GM19438 (cell line): ENCODE results near the gene ACSBG1.

Source experiments
- ATAC-seq: cut with Tn5 transposase; IDR thresholded peaks from one replicate; pipeline ENCODE4 v1.9.1; 2021; ENCODE audit warnings: low read depth; ENCODE audit not compliant: unreplicated experiment

ACSBG1 gene

DNA sequence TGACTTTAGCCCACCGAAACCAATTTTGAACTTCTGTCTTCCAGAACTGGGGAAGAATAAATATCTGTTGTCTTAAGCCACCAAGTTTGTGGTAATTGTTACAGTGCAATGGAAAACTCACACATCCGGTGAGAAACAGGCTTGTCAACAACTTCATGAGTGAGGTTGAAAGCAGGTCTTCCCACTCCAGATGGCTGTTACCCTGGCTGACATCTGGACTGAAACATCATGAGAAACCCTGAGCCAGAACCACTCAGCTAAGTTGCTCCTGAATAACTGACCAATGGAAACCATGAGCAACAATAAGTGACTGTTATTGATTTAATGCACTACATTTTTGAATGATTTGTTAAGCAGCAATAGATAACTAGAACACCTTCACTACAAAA, 10.3 kb downstream of the ACSBG1 start:
- ATAC-seq = no peak

DNA sequence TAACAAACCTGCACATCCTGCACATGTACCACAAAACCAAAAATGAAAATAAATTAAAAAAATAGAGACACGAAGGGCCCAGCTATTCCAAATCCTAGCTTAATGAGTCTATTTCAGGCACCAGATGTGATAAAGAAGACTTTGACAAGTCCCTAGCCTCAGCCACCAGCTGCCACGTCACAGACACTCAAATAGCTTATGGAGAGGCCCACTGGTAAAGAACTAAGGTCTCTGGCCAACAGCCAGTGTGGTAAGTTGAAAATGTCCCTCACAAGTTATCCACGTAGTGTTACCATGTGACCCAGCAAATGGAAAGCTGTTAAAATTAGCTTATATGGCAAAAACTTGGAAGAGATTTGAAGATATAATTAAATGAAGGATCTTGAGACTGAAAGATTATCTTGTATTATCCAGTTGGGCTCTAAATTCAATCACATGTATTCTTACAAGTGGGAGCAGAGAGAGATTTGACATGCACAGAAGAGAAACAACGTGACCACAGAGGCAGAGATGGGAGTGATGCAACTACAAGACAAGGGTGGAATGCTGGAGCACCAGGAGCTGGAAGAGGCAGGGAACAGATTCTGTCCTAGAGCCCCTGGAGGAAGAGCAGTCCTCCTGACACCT, 10.9 kb downstream of the ACSBG1 start:
- ATAC-seq = no peak

DNA sequence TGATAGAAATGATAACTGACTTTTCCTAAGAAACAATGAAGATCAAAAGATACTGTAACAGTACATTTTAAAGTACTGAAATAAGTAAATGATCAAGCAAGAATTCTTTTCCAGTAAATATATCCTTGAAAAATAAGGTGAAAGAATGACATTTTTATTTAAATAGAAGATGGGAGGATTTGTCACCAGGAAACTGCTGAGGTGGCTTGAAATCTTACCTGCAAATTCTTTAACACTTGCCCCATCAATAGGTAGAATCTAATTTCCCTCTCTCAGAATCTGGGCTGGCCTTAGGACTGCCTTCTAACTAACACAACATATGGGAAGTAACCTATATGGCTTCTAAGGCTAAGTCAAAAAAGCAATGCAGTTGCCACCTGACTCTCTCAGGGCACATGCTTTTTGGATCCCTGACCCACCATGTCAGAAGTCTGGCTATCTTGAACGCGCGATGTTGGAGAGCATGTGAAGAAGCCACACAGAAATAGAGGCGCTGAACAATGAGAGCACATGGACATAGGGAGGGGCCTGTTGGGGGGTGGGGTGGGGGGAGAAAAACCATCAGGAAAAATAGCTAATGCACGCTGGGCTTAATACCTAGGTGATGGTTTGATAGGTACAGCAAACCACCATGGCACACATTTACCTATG, 11.5 kb downstream of the ACSBG1 start:
- no peak for ATAC-seq

DNA sequence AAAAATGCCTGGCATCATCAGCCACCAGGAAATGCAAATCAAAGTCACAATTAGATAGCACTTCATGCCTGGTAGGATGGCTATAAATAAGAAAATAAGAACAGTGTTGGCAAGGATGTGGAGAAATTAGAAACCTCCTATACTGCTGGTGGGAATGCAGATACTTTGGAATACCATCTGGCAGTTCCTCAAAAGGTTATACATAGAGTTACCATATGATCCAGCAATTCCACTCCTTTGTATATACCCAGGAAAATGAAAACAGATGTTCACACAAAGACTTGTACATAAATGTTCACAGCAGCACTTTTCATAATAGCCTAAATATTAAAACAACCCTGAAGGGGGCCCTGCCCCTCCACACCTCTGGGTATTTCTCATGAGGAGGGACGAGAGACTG, 13.7 kb downstream of the ACSBG1 start:
- ATAC-seq = no peak

DNA sequence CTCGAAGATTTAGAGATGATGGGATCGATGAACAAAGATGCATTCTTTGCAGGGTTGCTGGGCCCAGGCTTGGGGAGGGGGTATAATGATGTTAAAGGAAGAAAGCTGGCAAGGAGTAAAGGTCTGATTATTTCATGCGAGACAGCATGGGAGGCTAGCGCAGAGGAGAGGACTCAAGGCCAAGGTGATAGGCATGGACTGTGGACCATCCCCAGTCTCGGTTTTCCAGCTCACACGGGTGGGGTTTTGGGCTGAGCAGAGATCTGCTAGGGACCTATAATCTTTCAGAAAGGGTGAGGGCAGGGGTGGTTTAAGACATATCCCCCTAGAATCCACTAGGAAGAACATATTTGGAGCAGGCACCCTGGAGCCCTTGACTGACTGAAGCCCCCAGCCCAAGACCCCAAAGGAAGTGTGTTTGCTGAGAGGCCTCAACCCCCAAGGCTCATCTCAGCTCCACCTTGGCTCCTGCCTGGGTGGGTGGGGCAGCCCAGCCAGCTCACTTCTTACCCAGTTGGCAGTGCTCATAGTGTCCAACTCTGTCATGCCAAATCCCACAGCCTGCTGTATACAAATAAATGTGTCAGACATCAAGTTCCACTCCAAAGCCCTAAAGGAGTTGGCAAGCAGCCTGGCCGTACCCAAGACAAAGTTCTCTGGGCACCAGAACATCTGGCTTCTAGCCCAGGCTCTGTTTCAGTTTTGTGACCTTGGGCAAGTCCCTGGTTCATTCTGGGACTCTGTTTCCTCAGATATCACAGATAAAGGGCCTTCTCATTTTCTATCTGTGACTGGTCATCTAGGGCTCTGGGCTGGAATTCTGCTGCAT, 17.9 kb downstream of the ACSBG1 start:
- no peak for ATAC-seq

DNA sequence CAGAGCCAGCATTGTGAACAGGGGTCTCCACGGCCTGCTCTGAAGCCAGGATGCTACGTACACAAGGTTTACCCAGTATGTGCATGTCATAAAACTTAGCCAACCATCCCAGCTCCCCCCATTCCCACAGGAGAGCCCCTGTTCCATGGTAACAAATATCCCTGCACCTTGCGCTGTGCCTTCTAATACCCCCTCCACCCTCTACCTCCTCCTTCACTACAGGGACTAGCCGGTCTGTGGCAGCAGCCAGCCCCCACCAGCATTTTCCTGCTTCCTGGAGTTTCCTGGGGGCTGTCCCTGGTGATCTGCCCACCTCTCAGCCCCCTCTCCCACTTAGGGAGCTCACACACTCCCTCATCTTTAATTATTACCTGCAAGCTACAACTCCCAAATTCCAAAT, 20.4 kb downstream of the ACSBG1 start:
- ATAC-seq = no peak

DNA sequence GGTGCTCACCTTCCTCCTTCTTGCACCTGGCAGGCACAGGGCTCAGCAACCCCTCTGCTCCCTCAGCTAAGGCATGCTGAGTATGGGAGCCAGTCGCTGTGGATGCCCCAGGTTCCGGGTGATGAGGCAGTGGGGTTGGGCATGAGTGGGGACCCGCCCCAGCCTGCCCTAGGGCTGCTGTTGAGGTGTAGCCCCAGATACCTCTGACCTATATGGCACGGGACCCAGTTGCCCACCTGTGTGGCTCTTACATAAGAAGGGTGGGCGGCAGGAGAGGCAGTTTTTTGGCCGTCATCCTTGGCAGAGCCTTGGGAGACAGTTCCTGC, 21.0 kb downstream of the ACSBG1 start:
- no peak for ATAC-seq

DNA sequence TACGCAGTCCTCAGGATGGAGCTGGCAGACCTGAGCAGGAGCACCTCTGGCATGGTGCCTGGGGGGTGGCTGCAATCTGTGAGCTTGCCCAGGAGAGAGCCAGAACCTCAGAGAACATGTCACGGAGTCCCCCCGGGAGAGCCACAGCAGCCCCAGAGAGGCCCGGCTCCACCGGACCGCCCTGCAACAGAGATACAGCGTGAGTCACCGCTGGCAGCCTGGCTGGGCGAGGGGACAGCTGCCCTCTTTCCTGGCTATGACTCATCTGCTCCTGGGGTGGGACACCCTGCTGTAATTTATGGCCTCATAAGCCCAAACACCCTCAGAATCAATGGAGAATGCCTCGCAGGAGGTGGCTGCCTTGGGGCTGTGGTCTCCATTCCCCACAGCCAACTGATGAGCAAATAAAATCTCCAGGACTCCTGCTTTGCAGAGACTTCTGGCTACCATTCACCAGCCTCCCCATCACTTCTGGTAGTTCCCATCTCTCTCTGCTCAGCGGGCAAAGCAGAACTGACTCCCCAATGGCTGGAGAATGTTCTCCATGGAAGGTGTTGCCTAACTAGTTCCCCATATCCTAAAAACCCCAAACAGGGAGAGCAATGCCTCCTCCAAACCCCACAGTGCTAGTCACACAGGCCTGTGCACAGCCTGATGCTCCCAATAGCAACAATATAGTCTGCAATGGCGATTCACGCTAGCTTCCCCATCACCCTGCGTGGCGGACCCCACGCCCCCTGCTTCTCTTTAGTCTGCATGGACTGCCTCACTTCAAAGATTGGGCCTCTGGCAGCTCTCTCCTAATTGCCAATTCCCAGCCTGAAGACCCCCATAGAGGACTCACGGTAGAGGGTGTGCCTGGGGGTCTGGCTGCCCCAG, 21.6 kb downstream of the ACSBG1 start:
- no peak for ATAC-seq

DNA sequence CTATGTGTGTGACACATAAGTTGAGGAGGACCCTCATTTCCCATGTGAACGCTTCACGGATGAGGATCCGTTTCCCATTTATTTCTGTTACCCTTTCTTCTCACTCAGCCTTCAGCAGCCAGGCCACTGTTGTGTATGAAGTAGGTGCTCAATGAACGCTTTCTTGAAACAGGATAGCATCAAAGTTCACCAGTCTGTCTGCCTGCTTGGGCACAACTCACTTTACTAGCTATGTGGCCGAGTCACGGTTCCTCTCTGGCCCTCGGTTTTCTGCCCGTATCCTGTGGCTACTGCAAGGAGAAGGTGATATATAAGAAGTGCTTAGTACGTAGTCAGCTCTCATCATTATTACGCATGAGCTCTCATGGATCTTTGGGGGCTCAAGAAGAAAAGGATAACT, 22.4 kb downstream of the ACSBG1 start:
- no peak for ATAC-seq

DNA sequence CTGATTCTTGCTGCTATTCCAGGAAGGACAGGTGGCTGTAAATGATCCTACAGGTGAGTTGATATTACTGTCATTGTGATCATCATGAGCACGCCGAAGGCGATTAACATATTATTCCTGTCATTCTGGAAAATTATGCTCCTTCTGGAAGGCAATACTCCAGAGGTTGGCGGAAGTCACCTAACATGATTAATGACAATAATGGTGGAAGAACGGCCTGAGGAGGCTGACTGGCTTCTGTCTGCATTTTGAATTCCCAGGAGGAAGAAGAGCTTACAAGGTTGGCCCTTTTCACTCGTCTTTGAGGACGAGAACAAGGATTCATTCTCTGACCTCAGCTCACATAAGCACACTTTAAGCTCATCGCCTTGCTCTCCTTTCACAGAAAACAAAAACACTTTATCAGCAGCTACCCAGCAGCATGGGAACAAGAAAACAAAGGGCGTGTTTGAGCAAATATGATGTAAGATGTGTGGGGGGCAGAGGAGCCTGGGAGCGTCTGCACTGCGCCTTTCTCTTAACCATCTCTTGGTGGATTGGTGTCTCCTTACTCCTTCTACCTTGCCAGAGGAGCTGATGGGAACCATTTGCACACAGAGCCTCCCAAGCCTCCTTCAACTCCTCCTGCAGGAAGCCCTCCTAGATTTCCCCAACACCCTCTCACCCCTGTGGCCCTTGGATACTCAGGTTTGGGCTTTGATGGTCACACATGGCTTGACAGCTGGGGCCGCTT, 23.0 kb downstream of the ACSBG1 start:
- ATAC-seq = no peak

DNA sequence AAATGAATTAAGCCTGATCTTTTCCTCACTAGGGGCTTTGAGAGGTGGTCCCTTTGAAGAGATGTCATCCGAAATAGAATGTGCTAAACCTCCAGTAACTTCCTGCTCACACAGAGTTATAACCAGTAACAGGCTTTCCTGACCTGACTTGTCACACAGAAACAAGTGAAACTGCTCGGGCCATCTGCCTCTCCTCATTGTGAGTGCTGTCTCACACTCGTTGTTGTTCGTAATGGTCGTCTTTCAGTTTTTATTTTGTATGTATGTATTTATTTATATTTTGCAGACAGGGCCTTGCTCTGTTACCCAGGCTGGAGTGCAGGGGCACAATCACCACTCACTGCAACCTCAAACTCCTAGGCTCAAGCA, 24.0 kb downstream of the ACSBG1 start:
- no peak for ATAC-seq

DNA sequence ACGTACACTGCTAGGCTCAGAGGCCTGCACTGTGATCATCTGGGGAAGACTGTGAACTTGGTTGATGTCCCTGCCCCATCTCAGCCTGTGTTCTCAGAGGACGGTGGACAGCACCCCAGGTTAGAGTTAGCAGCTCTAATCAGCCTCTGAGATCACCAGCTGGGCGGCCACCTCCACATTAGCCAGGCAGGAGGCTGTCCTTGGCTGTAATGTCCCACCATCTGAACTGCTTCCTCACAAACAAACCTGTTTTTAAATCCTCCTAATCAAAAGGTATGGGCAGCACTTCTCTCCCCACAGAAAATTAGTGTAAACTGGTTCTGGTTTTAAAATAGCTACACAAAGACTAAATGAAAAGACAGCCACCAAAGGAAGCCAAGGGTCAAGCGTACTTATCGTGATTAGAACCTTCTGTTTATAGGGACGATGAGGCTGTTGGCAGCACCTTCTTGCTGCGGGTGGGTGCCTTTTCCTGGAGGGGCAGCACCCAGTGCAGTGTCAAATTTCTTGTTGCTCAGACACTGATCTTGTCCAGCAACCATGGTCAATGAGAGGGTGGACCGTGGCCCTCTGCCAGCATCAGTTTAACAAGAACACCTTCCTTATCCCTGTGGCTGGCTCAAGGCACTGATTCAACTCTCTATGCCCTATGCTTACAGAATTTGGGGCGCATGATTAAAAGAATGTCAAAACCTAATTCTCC, 24.6 kb downstream of the ACSBG1 start:
- ATAC-seq = no peak

DNA sequence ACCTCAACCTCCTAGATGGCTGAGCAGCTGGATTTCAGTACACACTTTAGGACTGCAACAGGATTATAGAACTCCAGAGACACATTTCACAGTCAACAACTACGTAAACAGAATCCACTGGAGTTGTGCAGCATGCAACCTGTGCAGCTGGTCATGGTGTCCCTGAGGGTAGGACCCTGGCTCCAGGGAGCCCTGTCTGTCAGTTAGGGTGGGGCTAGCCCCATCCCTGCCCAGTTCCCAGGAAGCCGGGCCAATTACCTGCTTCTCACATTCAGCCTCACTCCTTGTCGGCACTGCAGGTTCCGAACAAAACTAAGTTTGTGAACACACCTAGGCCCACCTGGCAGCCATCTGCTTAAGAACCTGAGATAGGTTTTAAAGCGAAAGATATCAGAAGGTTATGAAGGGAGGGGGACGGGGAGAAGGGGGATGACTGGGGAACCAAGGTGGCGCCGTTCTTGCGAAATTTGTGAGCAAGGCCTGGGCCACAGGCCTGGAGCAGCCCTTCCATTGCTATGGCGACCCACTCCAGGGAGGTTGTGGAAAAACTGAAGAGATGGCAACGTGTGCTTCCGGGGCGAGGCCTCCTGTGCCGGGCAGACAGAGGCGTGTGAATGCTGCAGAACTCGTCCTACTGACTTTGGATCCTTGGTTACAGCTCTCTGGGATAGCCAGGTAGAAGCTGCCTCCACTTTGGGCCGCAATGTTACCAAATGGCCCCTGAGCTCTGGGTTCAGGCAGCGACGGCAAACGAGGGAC, 25.3 kb downstream of the ACSBG1 start:
- ATAC-seq = no peak

DNA sequence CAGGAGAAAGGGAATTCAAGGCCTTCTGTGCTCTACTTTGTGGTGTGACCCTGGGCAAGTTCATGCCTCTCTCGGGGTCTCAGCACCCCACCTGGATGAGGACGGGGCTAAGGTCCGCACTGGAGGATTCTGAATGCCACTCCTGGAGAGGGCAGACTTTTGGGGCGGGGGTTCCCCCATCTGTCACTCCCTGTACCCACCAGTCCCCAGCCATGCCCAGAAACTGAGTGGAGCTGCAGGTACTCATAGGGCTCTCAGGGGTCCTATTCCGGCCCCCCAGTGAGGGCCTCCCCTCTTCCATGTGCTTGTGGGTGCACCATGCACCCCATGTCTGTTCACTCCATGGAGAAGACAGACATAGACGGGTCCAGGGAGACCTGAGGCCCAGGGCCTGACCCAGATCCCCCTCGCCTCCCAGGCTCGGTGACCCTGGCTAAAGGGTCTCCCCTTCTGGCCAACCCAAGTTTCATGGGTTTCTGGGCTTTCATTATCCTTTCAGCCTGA, 26.0 kb downstream of the ACSBG1 start:
- no peak for ATAC-seq

DNA sequence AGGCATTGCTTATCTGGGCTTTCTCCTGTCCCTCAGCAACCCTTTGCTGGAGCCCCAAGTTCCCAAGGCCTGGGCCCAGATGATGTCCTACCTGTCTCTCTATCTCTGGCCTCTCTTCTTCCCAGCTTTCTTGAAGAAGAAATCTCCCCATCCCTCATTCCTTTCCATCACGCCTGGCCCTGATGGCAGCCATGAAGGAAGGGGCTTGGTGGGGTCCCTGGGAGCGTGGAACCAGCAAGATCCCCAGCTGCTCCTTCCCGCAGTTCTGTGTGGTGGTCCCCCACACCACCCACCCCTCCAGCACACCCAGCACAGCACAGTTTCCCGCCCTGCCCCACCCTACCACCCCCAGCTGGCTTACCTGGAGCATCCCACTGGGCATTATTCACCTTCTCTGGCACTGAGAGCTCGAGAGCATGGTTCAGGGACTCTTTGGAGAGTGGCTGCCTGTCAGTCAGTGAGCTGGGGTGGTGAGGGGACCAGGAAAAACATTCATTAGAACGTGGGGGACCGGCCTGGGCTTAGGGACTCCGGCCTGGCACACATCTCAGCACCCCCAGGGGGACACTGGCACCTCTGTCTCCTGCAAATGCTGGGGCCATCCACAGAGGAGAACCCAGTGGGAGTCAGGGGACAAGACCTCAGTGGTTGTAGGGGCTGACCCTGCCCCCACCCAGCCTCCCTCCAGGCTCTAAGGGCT, 26.6 kb downstream of the ACSBG1 start:
- no peak for ATAC-seq

DNA sequence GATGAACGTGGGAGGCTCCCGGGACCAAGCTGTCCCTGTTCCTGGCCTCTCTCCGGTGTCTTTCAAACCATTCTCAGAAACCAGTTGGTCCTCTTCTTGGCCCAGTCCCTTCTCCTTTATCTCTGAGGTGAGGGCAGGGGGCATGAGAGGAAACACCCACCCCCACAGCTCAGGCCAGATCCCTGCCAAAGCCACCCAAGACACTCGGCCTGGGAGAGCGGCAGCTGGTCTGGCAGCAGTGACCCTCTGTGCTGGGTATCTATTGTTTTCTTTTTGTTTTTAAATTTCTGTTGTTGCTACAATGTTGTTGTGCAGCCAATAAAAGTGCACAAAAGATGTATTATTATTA, 27.3 kb downstream of the ACSBG1 start:
- ATAC-seq = no peak

DNA sequence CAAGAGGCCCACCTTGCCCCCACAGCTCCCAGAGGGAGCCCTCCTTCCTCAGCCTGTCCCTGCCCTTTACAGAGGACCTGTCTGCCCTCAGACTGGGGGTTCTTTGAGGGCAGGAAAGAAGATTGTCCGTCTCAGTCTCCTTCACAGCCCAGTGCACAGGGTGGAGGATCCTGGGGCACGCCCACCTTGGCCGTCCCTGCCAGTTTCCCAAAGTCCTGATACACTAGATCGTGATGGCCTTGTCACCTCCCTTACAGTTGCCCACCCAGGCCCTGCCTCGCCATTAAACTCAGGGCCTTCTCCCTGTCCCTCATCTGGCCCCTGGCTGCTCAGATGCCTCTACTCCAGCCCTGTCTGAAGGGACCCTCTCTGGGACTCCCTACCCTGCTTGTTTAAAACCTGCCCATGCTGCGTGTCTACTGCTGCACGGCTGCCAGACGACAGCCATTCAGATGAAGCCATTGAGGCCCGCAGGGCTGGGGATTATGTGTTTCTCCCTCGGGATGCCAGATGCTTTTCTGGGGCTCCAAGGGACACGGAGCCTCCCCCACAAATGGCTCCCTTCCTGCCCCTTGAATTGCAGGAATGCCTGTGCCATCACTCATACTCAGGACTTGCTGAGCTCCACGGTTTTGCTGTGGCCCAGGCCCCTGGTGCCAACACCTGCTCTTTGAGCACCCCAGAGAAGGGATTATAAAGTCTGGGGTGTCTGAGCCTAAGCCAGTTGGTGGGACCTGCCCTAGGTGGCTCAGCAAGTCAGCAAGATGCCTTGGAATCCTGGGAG, 27.8 kb downstream of the ACSBG1 start:
- ATAC-seq = no peak

DNA sequence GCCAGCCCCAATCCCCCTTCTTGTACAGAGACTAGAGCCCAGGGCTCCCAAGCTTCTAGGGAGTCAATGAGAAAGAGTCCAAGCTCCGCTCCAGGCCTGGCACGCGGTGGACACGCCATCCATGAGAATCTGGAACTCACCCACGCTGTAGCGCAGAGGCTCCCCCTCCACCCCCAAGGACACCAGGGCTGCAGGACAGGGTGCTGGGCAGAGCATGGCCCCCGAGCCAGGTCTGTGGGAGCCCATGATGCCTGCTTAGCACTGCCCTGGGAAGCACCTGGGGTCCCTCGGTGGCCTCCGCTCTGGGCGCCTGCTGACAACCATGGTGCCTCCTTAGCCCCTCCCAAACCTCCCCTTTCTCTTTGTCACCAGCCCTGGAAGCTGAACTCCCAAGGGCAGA, 28.5 kb downstream of the ACSBG1 start:
- no peak for ATAC-seq
